GM12878 (cell line): ENCODE data around the gene CTXND1.

Source experiments
- BMI1 ChIP-seq: fragments of 450-650 bp; IDR thresholded peaks from 2 replicates; pipeline ENCODE4 v1.6.1; 2016; ENCODE audit warnings: mild to moderate bottlenecking, moderate library complexity, borderline replicate concordance
- CBX3 ChIP-seq: fragments of 200-600 bp; sonication (generic); IDR thresholded peaks from 2 replicates; pipeline ENCODE4 v1.6.1; 2016; ENCODE audit warnings: low read depth, borderline replicate concordance
- CTCF ChIP-seq, 3 experiments: IDR thresholded peaks in 2 of 3; conservative IDR thresholded peaks in 1 of 3; 2 replicates each; pipeline ENCODE4 v1.5.1; 2011; ENCODE audit warnings: low read depth in 3 of 3, low read length in 3 of 3, mild to moderate bottlenecking in 3 of 3, control low read depth in 2 of 3, moderate library complexity in 2 of 3, inconsistent platforms in 1 of 3, mixed read lengths in 1 of 3; ENCODE audit not compliant: control insufficient read depth in 2 of 3, insufficient read depth in 1 of 3; ENCODE audit errors: extremely low read depth in 1 of 3
- E4F1 ChIP-seq: fragments of 450-650 bp; IDR thresholded peaks from 2 replicates; pipeline ENCODE4 v1.6.1; 2018; ENCODE audit warnings: borderline replicate concordance, mild to moderate bottlenecking; ENCODE audit not compliant: partially characterized antibody
- ETV6 ChIP-seq, 2 experiments: fragments of 450-650 bp in 1 of 2; IDR thresholded peaks in 1 of 2; conservative IDR thresholded peaks in 1 of 2; 2 replicates each; pipeline ENCODE4 v1.6.1; 2014; ENCODE audit warnings: antibody characterized with exemption in 1 of 2, borderline replicate concordance in 1 of 2, low read depth in 1 of 2, mild to moderate bottlenecking in 1 of 2, moderate library complexity in 1 of 2
- FOXK2 ChIP-seq: fragments of 450-650 bp; IDR thresholded peaks from 2 replicates; pipeline ENCODE4 v1.6.1; 2017; ENCODE audit warnings: mild to moderate bottlenecking, moderate library complexity
- POLR2AphosphoS2 ChIP-seq: IDR thresholded peaks from 2 replicates; pipeline ENCODE4 v1.6.1; 2011; ENCODE audit warnings: low read depth, mild to moderate bottlenecking, low read length, improper control_type of control experiment, moderate library complexity
- RAD21 ChIP-seq: IDR thresholded peaks from 2 replicates; pipeline ENCODE4 v1.6.1; 2011; ENCODE audit warnings: mild to moderate bottlenecking, low read depth, low read length, moderate library complexity; ENCODE audit not compliant: insufficient read depth
- REST ChIP-seq: IDR thresholded peaks from 2 replicates; pipeline ENCODE4 v1.6.1; 2012; ENCODE audit warnings: mild to moderate bottlenecking, low read depth, low read length
- SMAD1 ChIP-seq: fragments of 450-650 bp; IDR thresholded peaks from 2 replicates; pipeline ENCODE4 v1.6.1; 2018; ENCODE audit warnings: mild to moderate bottlenecking, low read depth; ENCODE audit not compliant: partially characterized antibody
- SP1 ChIP-seq: IDR thresholded peaks from one replicate; pipeline ENCODE4 v1.6.1; 2011; ENCODE audit warnings: low read depth, low read length
- YY1 ChIP-seq: IDR thresholded peaks from 2 replicates; pipeline ENCODE4 v1.6.1; 2011; ENCODE audit warnings: low read depth, mild to moderate bottlenecking, low read length
- ZBTB4 ChIP-seq: fragments of 450-650 bp; formaldehyde crosslinking; IDR thresholded peaks from 2 replicates; pipeline ENCODE4 v1.4.0; 2022; ENCODE audit warnings: mild to moderate bottlenecking, moderate library complexity
- ZBTB40 ChIP-seq: fragments of 450-650 bp; IDR thresholded peaks from 2 replicates; pipeline ENCODE4 v1.6.1; 2016; ENCODE audit warnings: mild to moderate bottlenecking, moderate library complexity, borderline replicate concordance

- TF ChIP-seq SMAD1 (no peak), BMI1 (no peak), YY1 (no peak), ETV6 (conservative IDR thresholded peaks at IDR 0.05 in 1 of 2, IDR thresholded peaks at IDR 0.05 in 1 of 2; ENCODE audit: borderline replicate concordance in 1 of 2, low read depth in 1 of 2) (no peak), FOXK2 (no peak), E4F1 (no peak), ZBTB40 (no peak), POLR2AphosphoS2 (no peak), CBX3 (no peak), REST (no peak), ZBTB4 (no peak), SP1 (no peak), CTCF (IDR thresholded peaks at IDR 0.05 in 2 of 3, conservative IDR thresholded peaks at IDR 0.05 in 1 of 3; ENCODE audit: control insufficient read depth in 2 of 3, extremely low read depth in 1 of 3, insufficient read depth in 1 of 3, low read depth in 3 of 3, low read length in 3 of 3) (no peak), RAD21 (no peak)
Observed at GRCh38 chr15:80219955-80220354, 32.1 kb downstream of the CTXND1 start.
